ENCODE measurements around the gene PACSIN1.

DNA sequence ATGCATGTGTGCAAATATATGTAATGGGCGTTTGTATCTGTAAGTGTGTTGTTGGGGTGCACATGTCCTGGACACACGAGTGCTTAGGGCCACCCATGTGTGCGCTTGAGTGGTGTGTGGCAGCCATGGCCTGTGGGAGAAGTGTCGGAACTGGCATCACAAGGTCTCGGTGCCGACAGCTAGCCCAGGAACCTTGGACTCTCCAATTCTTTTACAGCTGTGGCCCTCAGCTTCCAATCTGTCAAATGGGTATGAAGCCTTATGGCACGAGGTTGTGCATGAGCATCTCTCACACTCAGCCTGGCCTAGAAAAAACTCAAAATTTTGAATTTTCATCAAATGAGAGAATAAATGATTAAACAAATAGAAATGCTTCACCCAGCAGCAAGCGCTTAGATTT, 48.2 kb downstream of the PACSIN1 start:
- TF ChIP-seq ZNF274 (IDR thresholded peaks at IDR 0.05; ENCODE audit: low read depth, low read length) (no peak), YY1 (IDR thresholded peaks at IDR 0.05; ENCODE audit: insufficient read depth, insufficient read length) (no peak)
